Upper lobe of left lung (tissue), 6 donors: ENCODE measurements around the gene ERICH3. TPM values are rescaled to one million over a fixed set of nuclear protein-coding genes. Genes with fewer than 3 reads are reported as not detected.

Source experiments
- ATAC-seq, 2 donors: fragments of 200-7000 bp; cut with Tn5 transposase; one replicate each; pipeline ENCODE4 v1.9.1; 2022; ENCODE audit warnings: mild to moderate bottlenecking in 2 of 2, moderate library complexity in 2 of 2; ENCODE audit not compliant: low FRiP score in 2 of 2
- DNase-seq, 2 donors: peaks; one replicate each; pipeline ENCODE4 v3.0.0-alpha.2; 2019 to 2020
- H3K27ac ChIP-seq, 4 donors: fragments of 200-600 bp; sonication (generic); one replicate each; pipeline ENCODE4 v1.5.1; 2016 to 2019
- H3K27me3 ChIP-seq, 4 donors: fragments of 200-600 bp; sonication (generic); one replicate each; pipeline ENCODE4 v1.5.1; 2017 to 2019
- H3K36me3 ChIP-seq, 4 donors: fragments of 200-600 bp; sonication (generic); one replicate each; pipeline ENCODE4 v1.5.1; 2016 to 2019
- H3K4me1 ChIP-seq, 4 donors: fragments of 200-600 bp; sonication (generic); one replicate each; pipeline ENCODE4 v1.5.1; 2018 to 2019
- H3K4me3 ChIP-seq, 4 donors: fragments of 200-600 bp; sonication (generic); one replicate each; pipeline ENCODE4 v1.5.1; 2017 to 2019; ENCODE audit warnings: mild to moderate bottlenecking in 2 of 4, moderate library complexity in 1 of 4
- H3K9me3 ChIP-seq, 4 donors: fragments of 200-600 bp; sonication (generic); one replicate each; pipeline ENCODE4 v1.5.1; 2018 to 2019
- CTCF ChIP-seq, 6 experiments: fragments of 450-650 bp in 4 of 6; fragments of 200-600 bp in 2 of 6; sonication (generic) in 2 of 6; IDR thresholded peaks; one replicate each; pipeline ENCODE4 v1.5.1; 2016 to 2019; ENCODE audit warnings: antibody characterized with exemption in 6 of 6
- EP300 ChIP-seq, 4 donors: sonication (generic); formaldehyde crosslinking; IDR thresholded peaks; one replicate each; pipeline ENCODE4 v1.5.1; 2017; ENCODE audit warnings: antibody characterized with exemption in 4 of 4, control low read depth in 2 of 4
- POLR2A ChIP-seq, 4 donors: fragments of 450-650 bp; IDR thresholded peaks; one replicate each; pipeline ENCODE4 v1.5.1; 2016 to 2017; ENCODE audit warnings: antibody characterized with exemption in 4 of 4, mild to moderate bottlenecking in 2 of 4
- POLR2AphosphoS5 ChIP-seq, 2 donors: sonication (generic); formaldehyde crosslinking; IDR thresholded peaks; one replicate each; pipeline ENCODE4 v1.5.1; 2017; ENCODE audit warnings: antibody characterized with exemption in 2 of 2
- WGBS, 2 donors: methylation state at CpG; one replicate each; pipeline ENCODE4 v1.1.5; 2017 to 2018; 5-methylcytosine and 5-hydroxymethylcytosine counted together
- total RNA-seq, 6 donors: library from RNA; depleted of rRNA in 4 of 6; stranded (reverse); fragments of >200 nt in 4 of 6; gene quantifications; one replicate each; pipeline versions ENCODE4 v1.1.0 to v1.2.1, GENCODE V29; 2016 to 2021
- donor health status: DM: no; HTN: no; CAD: no; lungs with moderate emphysema.
- donor health status: DM: no; HTN: yes; CAD: no; lungs with severe emphysema.

The ERICH3 gene
- total RNA-seq, 6 donors from 2014 or later, result 0.23 to 37.5 (median 3.7) TPM

GRCh38 chr1:74637296-74637695 is 36.3 kb downstream of the ERICH3 start:
- H3K27ac ChIP-seq, result no peak overlapping the region
- no peaks in the 10 kb centered on the region for H3K9me3 ChIP-seq
- TF ChIP-seq CTCF (IDR thresholded peaks at IDR 0.05) (no peak), POLR2A (IDR thresholded peaks at IDR 0.05) (no peak), EP300 (IDR thresholded peaks at IDR 0.05) (no peak), POLR2AphosphoS5 (IDR thresholded peaks at IDR 0.05) (no peak)
- no peaks in the 10 kb centered on the region for H3K4me1 ChIP-seq
- ATAC-seq (no peak), DNase-seq (no peak)
- WGBS, 2 donors, result 86 to 100% methylated on average over 1 of the region's 1 CpG
- no peaks in the 10 kb centered on the region for H3K27me3 ChIP-seq
- no peak overlapping the region for H3K4me3 ChIP-seq
- no peaks in the 10 kb centered on the region for H3K36me3 ChIP-seq

GRCh38 chr1:74629283-74629682 is 44.3 kb downstream of the ERICH3 start:
- H3K27ac ChIP-seq, result no peak overlapping the region
- no peaks in the 10 kb centered on the region for H3K4me1 ChIP-seq
- 40 to 48% methylated on average over 2 of the region's 2 CpGs for WGBS, 2 donors
- H3K4me3 ChIP-seq, result no peak overlapping the region
- DNase-seq (no peak), ATAC-seq (no peak)
- no peaks in the 10 kb centered on the region for H3K36me3 ChIP-seq
- no peaks in the 10 kb centered on the region for H3K9me3 ChIP-seq
- no peaks in the 10 kb centered on the region for H3K27me3 ChIP-seq
- TF ChIP-seq EP300 (IDR thresholded peaks at IDR 0.05), result no peak
- TF ChIP-seq POLR2A (IDR thresholded peaks at IDR 0.05), result no peak
- TF ChIP-seq POLR2AphosphoS5 (IDR thresholded peaks at IDR 0.05), result no peak
- TF ChIP-seq CTCF (IDR thresholded peaks at IDR 0.05), result no peak

- DNase-seq (no peak), ATAC-seq (no peak)
- no peaks in the 10 kb centered on the region for H3K9me3 ChIP-seq
- WGBS, 2 donors, result 75 to 77% methylated on average over 2 of the region's 2 CpGs
- no peak overlapping the region for H3K27ac ChIP-seq
- H3K27me3 ChIP-seq, result no peaks in the 10 kb centered on the region
- H3K4me3 ChIP-seq, result no peak overlapping the region
- TF ChIP-seq POLR2A (IDR thresholded peaks at IDR 0.05) (no peak), CTCF (IDR thresholded peaks at IDR 0.05) (no peak)
- no peaks in the 10 kb centered on the region for H3K4me1 ChIP-seq
- no peaks in the 10 kb centered on the region for H3K36me3 ChIP-seq
Measured at GRCh38 chr1:74623716-74624115, 49.9 kb downstream of the ERICH3 start.

- ATAC-seq, result no peak
- Histone ChIP-seq H3K4me3 (no peak overlapping the region), H3K4me1 (no peaks in the 10 kb centered on the region), H3K36me3 (no peaks in the 10 kb centered on the region), H3K27me3 (no peaks in the 10 kb centered on the region), H3K27ac (no peak overlapping the region), H3K9me3 (no peaks in the 10 kb centered on the region)
- TF ChIP-seq POLR2AphosphoS5 (IDR thresholded peaks at IDR 0.05), result no peak
- TF ChIP-seq POLR2A (IDR thresholded peaks at IDR 0.05), result no peak
- no peak for TF ChIP-seq CTCF (IDR thresholded peaks at IDR 0.05)
- no peak for TF ChIP-seq EP300 (IDR thresholded peaks at IDR 0.05)
- no peak for DNase-seq
- 84 to 91% methylated on average over 3 of the region's 3 CpGs for WGBS, 2 donors
Measured at GRCh38 chr1:74620242-74620641, 53.4 kb downstream of the ERICH3 start.

GRCh38 chr1:74618974-74619373 is 54.6 kb downstream of the ERICH3 start:
- no peaks in the 10 kb centered on the region for H3K27me3 ChIP-seq
- no peaks in the 10 kb centered on the region for H3K9me3 ChIP-seq
- no peaks in the 10 kb centered on the region for H3K4me1 ChIP-seq
- DNase-seq (no peak), ATAC-seq (no peak)
- no peak overlapping the region for H3K4me3 ChIP-seq
- WGBS, 2 donors, result 77 to 90% methylated on average over 2 of the region's 2 CpGs
- no peak for TF ChIP-seq POLR2AphosphoS5 (IDR thresholded peaks at IDR 0.05)
- H3K36me3 ChIP-seq, result no peaks in the 10 kb centered on the region
- no peak overlapping the region for H3K27ac ChIP-seq
